IPS-18a (cell line): ENCODE data around the gene USH1G.
"Not testable (repeated sequence)": the region's sequence is repeated elsewhere in the genome, so short reads cannot be mapped to it uniquely, and the experiment has no call there.

Source experiments
- H3K27ac ChIP-seq: one replicate; pipeline ENCODE4 v1.5.1; 2013; ENCODE audit warnings: low read length
- H3K27me3 ChIP-seq: one replicate; pipeline ENCODE4 v1.6.1; 2013; ENCODE audit warnings: mild to moderate bottlenecking, low read length; ENCODE audit not compliant: control insufficient read depth, insufficient read depth
- H3K36me3 ChIP-seq: one replicate; pipeline ENCODE4 v1.6.1; 2013; ENCODE audit warnings: low read depth, low read length; ENCODE audit not compliant: control insufficient read depth
- H3K4me1 ChIP-seq: one replicate; pipeline ENCODE4 v1.6.1; 2013; ENCODE audit warnings: low read depth, low read length; ENCODE audit not compliant: control insufficient read depth
- H3K4me3 ChIP-seq: one replicate; pipeline ENCODE4 v1.5.1; 2013; ENCODE audit warnings: low read length
- H3K9ac ChIP-seq: one replicate; pipeline ENCODE4 v1.6.1; 2013; ENCODE audit warnings: mild to moderate bottlenecking, low read length, moderate library complexity
- H3K9me3 ChIP-seq: one replicate; pipeline ENCODE4 v1.6.1; 2013; ENCODE audit warnings: low read depth, low read length; ENCODE audit not compliant: control insufficient read depth

USH1G gene

DNA sequence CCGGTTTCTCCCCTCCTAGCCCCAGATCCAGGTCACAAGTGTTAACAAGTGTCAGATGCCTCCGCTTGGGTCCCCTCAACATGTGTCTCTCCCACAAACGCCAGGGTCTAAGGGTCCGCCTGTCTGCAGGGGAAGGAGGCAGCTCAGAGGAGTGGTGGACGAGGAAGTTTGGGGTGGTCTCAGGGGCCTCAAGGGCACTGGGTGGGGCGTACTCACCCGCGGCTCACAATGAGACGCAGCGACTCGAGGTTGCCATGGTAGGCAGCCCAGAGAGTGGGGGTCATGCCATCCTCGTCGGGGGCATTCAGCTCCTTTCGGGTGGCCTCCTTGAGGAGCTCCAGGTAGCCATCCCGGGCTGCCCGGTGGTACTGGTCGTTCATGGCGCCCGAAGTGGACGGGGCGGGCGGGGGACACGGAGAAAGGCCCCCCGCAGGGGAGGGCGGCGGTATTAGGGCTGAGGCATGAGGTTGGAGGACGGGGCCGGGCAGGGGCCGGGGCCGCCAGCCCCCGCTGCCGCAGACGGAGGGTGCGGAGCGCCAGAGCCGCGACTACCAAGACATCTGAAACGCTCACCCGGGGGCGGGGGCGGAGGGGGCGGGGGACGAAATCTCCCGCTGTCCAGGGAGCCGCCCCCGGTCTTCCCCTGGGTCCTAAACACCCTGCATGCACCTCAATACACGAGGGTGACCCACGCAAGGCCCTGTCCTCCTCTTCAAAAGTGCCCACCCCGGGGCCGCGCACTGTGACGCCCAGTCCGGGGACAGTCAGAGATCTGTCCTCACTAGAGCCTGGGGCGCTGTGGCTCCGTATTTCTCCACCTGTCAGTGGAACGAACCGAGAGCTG is at the start of gene USH1G:
Gene USH1G (minus strand): TSS at position 562 of the 844 bp plus-strand sequence. CDS start 182 bp downstream, at position 380.
- no peak within 1 kb of the TSS for H3K27ac ChIP-seq
- peaks cover 66% of the 10 kb centered on the region for H3K27me3 ChIP-seq
- H3K4me3 ChIP-seq = peak within 1 kb of the TSS; percentile 52
- H3K9me3 ChIP-seq = no peaks in the 10 kb centered on the region
- H3K4me1 ChIP-seq = peaks cover 7% of the 10 kb centered on the region
- H3K36me3 ChIP-seq = no peaks in the 10 kb centered on the region
- no peak within 1 kb of the TSS for H3K9ac ChIP-seq

DNA sequence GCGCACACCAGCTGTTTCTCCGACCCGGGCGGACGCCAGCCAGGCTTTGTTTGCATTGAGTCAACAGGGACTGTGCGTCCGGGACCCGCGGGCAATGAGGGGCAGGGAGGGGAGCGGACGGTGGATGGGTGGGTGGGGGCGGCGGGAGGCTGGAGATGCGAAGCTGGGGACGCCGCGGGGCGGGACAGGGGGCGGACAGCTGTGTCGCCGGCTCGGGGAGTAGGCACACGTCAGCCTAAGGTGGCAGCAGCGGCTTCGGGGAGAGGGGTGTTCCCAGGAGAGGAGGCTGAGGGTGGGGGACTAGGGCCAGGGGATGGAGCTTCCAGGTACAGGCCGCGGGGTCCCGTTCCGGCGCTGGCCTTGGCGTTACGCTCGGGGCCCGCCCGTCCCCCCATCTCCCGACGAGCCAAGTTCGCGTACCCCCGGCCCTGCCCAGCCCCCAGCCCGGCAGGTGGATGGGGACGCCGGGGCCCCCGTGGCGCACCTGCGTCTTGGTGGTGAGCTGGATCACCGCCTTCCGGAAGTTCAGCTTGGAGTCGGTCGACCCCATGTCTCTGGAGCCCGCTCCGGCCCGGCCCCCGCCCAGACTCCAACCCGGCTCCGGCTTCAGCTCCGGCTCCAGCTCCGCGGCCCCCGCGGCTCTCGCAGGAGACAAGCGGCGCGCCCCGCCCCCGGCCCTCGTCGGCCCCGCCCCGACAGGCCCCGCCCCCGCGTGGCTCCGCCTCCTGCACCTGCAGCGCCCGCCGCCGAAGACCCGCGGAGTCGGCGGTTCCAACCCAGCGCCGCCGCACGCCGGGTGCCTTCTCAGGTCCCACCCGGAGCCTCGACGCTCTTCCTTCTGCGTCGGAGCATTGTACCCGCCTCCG is 49.3 kb upstream of the USH1G start, which contains the start of gene HID1:
Gene HID1 (minus strand): TSS at position 653 of the 866 bp plus-strand sequence. CDS start 103 bp downstream, at position 550.
- Histone ChIP-seq H3K27me3 (peaks cover 59% of the 10 kb centered on the region), H3K36me3 (no peaks in the 10 kb centered on the region), H3K4me3 (peak within 1 kb of the TSS; percentile 61), H3K27ac (no peak within 1 kb of the TSS), H3K9me3 (no peaks in the 10 kb centered on the region), H3K4me1 (peaks cover 6% of the 10 kb centered on the region), H3K9ac (no peak within 1 kb of the TSS)

DNA sequence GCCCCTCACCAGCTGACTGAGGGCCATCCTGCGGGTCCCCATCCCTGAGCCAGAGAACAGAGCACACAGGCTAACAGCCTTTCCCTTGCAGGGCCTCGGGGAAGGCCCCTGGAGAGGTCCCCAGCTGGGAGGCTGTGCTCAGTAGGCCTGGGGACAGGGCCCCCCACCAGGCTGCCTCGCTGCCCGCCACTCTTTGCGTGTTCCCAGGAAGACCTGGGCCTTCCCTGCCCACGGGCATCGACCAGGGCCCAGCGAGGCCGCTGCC is 48.7 kb upstream of the USH1G start:
- Histone ChIP-seq H3K27me3 (peaks cover 59% of the 10 kb centered on the region), H3K9me3 (no peaks in the 10 kb centered on the region), H3K4me3 (peak overlapping the region; percentile 61), H3K27ac (no peak overlapping the region), H3K4me1 (peaks cover 6% of the 10 kb centered on the region), H3K9ac (no peak overlapping the region), H3K36me3 (no peaks in the 10 kb centered on the region)

DNA sequence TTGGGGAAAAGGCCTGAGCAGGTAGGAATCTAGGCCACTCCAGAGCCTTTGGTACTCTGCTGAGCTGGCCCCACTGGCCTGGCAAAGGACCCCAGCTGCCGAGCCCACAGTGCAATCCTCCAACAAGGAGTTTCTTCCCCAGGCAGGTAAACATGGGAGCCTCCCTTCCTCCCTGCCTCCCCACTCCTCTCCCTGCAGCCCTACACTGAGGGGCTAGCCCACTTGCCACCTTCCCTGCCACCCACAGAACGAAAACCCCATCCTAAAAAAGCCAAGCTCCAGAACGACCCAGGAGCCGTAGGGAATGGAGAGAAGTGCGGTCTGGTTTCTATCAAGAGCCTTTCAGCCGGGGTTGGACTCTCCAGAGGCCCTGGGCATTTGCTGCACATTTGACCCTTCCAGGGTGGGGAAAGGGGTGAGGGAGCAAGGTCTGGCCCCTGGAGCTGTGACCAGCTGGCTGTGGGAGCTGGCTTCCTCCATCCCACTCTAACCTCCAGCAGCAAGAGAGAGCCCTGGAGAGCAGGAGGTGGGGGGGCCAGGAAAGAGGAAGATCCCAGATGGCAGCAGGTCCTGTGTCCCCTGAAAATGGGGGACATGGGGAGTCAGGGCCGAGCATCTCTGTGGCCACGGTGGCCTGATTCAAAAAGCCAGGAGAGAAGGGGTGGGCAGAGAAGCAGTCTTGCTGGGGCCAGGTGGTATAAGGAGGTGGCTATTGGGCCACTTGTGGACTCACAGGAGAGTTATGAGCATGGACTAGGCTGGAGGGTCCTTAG is 48.2 kb upstream of the USH1G start:
- no peaks in the 10 kb centered on the region for H3K9me3 ChIP-seq
- no peaks in the 10 kb centered on the region for H3K36me3 ChIP-seq
- no peak overlapping the region for H3K9ac ChIP-seq
- peaks cover 59% of the 10 kb centered on the region for H3K27me3 ChIP-seq
- no peak overlapping the region for H3K27ac ChIP-seq
- peak overlapping the region; percentile 61 for H3K4me3 ChIP-seq
- peaks cover 6% of the 10 kb centered on the region for H3K4me1 ChIP-seq

DNA sequence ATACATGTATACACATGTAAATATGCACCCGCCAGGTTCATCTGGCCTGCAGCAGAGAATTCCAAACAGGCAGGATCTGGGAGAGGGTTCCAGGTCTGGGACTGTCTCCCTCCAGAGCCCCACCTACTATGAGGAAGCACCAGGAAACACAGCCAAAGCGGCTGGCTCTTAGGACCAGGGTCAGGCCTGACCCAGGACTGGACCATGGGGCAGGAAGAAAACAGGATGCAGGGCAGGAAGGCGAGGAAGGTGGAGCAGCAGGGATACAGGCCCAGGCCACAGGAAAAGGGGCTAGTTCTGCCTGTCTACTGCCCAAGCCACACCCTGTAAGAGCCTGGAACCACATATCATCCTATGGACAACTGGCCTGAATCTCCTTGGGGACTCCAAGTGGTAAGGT is 47.3 kb upstream of the USH1G start:
- Histone ChIP-seq H3K36me3 (no peaks in the 10 kb centered on the region), H3K27ac (no peak overlapping the region), H3K9me3 (no peaks in the 10 kb centered on the region), H3K4me1 (peaks cover 6% of the 10 kb centered on the region), H3K27me3 (peaks cover 52% of the 10 kb centered on the region), H3K4me3 (no peak overlapping the region), H3K9ac (no peak overlapping the region)

DNA sequence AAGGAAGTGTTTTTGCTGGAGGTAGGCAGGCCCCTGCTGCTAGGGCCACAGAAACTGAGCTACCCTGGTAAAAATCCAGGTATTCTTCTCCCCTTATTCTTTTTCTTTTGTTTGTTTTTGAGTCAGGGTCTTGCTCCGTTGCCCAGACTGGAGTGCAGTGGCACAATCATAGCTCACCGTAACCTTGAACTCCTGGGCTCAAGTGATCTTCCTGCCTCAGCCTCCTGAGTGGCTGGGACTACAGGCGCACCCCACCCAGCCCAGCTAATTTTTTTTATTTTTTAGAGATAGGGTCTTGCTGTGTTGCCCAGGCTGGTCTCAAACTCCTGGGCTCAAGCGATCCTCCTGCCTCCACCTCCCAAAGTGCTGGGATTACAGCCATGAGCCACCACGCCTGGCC is 46.4 kb upstream of the USH1G start:
- not testable (repeated sequence) for H3K9ac ChIP-seq, H3K27ac ChIP-seq, H3K36me3 ChIP-seq, H3K4me1 ChIP-seq, H3K4me3 ChIP-seq, H3K9me3 ChIP-seq
- H3K27me3 ChIP-seq = peaks cover 43% of the 10 kb centered on the region

DNA sequence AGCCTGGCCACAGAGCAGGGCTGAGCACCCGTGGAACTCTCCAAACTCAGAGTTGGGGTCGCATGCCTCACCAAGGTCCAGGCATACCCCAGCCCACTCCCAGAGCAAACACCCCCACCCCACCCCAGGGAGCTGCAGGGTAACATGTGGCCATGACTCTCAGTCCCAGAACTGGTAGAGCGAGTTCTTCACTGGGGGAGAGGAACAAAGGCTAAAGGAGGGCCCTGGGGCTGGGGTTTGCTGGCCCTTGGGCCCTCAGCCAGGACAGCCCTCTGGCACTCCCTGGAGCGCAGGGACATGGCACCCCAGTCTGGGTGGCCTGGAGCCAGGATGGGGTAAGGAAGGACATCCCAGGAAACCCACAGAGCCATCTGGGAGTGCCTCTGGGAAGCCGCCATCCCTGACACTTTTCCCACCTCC is 45.3 kb upstream of the USH1G start:
- H3K9ac ChIP-seq = no peak overlapping the region
- H3K9me3 ChIP-seq = no peaks in the 10 kb centered on the region
- H3K36me3 ChIP-seq = no peaks in the 10 kb centered on the region
- peaks cover 31% of the 10 kb centered on the region for H3K27me3 ChIP-seq
- no peak overlapping the region for H3K4me3 ChIP-seq
- H3K4me1 ChIP-seq = peaks cover 6% of the 10 kb centered on the region
- no peak overlapping the region for H3K27ac ChIP-seq

DNA sequence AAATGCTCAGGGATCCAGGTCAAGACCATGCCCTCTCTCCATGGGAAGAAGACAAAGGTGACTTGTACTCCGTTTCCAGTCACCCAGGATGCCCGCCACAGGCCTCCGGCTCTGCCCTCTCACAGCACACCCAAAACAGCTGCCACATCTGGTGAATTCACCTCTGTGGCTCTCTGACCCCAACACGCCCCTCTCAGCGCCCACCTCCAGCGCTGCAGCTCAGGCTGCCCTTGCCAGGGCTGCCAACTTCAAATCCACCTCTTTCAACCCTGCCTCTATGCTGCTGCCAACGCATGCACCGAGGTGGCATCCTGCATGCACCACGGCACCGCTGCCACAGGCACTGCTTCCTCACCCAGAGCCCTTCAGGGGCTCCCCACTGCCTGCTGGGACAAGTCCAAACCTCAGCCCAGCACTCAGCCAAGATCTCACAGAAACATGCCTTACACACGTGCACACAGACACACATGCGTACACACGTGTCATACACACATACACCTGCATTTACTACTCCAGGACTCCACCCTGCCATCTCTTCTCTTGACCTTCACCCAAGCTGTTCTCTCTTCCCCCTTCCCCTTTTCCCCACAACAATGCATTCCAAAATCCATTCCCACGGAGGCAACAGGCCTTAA is 42.0 kb upstream of the USH1G start:
- Histone ChIP-seq H3K27ac (no peak overlapping the region), H3K9me3 (no peaks in the 10 kb centered on the region)

DNA sequence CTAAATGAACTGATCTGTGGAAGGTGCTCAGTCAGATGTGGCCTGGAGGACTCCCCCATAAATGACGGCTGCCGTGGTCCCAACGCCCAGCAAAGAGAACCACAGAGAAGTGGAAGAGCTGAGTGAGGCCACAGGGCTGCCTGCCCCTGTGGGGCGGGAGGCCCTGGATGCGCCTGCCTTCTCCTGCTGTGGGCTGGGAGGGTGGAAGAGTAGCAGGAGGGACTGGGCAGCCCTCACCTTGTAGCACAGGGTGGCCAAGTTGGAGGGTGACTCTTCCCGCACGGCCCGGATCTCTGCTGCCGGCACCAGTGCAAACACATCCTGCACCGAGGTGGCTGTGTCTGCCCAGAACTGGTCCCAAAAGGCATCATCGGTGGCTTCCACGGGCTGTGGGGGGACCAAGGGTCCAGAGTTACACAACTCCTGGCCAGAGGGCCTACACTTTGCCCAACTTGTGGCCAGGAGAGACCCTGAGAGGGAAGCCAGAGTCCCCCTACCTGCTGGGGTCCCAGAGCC is 41.2 kb upstream of the USH1G start:
- Histone ChIP-seq H3K36me3 (no peaks in the 10 kb centered on the region), H3K9ac (no peak overlapping the region), H3K4me3 (no peak overlapping the region), H3K27me3 (peaks cover 2% of the 10 kb centered on the region), H3K27ac (no peak overlapping the region), H3K4me1 (peaks cover 6% of the 10 kb centered on the region), H3K9me3 (no peaks in the 10 kb centered on the region)

More for the DNA sequence above, 42.0 kb upstream of the USH1G start:
- no peak overlapping the region for H3K9ac ChIP-seq
- no peak overlapping the region for H3K4me3 ChIP-seq
- peaks cover 6% of the 10 kb centered on the region for H3K4me1 ChIP-seq
- no peaks in the 10 kb centered on the region for H3K36me3 ChIP-seq
- H3K27me3 ChIP-seq = no peaks in the 10 kb centered on the region

DNA sequence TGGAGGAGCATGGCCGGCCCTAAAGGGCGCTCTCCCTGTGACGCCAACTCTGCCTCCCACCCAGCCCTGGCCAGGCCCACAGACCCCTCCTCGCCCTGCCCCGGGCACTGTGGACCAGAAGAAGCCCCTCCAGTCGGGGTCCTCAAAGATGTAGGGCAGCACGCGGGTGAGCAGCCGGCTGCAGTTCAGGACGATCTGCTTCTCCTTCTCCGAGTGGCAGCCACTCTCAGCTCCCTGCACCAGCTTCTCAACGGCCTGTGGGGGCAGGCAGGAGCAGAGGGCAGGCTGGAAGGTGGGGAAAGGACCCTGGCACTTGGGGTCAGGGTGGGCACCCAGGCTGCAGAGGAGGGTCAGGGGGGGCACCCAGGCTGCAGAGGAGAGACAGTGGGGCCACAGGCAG is 40.6 kb upstream of the USH1G start:
- H3K4me3 ChIP-seq = no peak overlapping the region
- no peaks in the 10 kb centered on the region for H3K9me3 ChIP-seq
- H3K4me1 ChIP-seq = peaks cover 6% of the 10 kb centered on the region
- no peaks in the 10 kb centered on the region for H3K36me3 ChIP-seq
- no peak overlapping the region for H3K9ac ChIP-seq
- H3K27ac ChIP-seq = no peak overlapping the region
- H3K27me3 ChIP-seq = peaks cover 6% of the 10 kb centered on the region
